ENCODE data around the gene OIP5. TPM values are rescaled to one million over a fixed set of nuclear protein-coding genes. Genes with fewer than 3 reads are reported as not detected.
"Not testable (repeated sequence)": the region's sequence is repeated elsewhere in the genome, so short reads cannot be mapped to it uniquely, and the experiment has no call there.

Gene OIP5
- total and polyA plus RNA-seq, 2 of the 13 experiments (the other 11 are each of a cell fraction or from before 2014, with no cell fraction given), result 10.7 to 38.0 TPM

GRCh38 chr15:41301587-41301986, 30.8 kb downstream of the OIP5 start:
- in situ Hi-C loops (cut with HindIII; ENCODE audit: extremely low pct_ligation_motif_present, low pct_unique_long_range_greater_than_20kb), result no loop called here
- H3K4me3 ChIP-seq (replicated peaks in 1 of 3; ENCODE audit: insufficient read depth in 1 of 3, low read depth in 2 of 3, low read length in 3 of 3), result no peak overlapping the region
- ChIA-PET POLR2A (no interaction called here), CTCF (ENCODE audit: low intra/inter-chr PET ratio, low total read pairs) (no interaction called here)
- no peak overlapping the region for H3K4me2 ChIP-seq (ENCODE audit: low read depth, low read length)
- WGBS (ENCODE audit: low lambda C conversion rate), result 96% methylated on average over 1 of the region's 1 CpG
- no peaks in the 10 kb centered on the region for H4K20me1 ChIP-seq (ENCODE audit: insufficient read depth, low read length)
- ATAC-seq (no peak), DNase-seq (ENCODE audit: low spot score) (no peak), FAIRE-seq (no peak)
- H2AFZ ChIP-seq (ENCODE audit: low read length), result no peak overlapping the region
- intact Hi-C loops (cut with micrococcal nuclease; ENCODE audit: unreplicated experiment), result no loop called here
- TF ChIP-seq ZBTB14 (CRISPR knock-in tag; IDR thresholded peaks at IDR 0.05) (no peak), HNRNPK (IDR thresholded peaks at IDR 0.05; ENCODE audit: low read depth, low read length, poor library complexity, severe bottlenecking) (no peak), TRIM24 (CRISPR knock-in tag; IDR thresholded peaks at IDR 0.05) (no peak), ZNF616 (CRISPR knock-in tag; IDR thresholded peaks at IDR 0.05; ENCODE audit: low read depth) (no peak), KLF11 (CRISPR knock-in tag; IDR thresholded peaks at IDR 0.05) (no peak), REST (IDR thresholded peaks at IDR 0.05; ENCODE audit: borderline replicate concordance in 1 of 2, low read depth in 1 of 2, low read length in 2 of 2) (no peak), KLF13 (CRISPR knock-in tag; IDR thresholded peaks at IDR 0.05) (no peak), ZBTB44 (CRISPR knock-in tag; IDR thresholded peaks at IDR 0.05) (no peak), ZNF691 (CRISPR knock-in tag; IDR thresholded peaks at IDR 0.05; ENCODE audit: borderline replicate concordance, low read depth) (no peak), ZFYVE20 (CRISPR knock-in tag; IDR thresholded peaks at IDR 0.05; ENCODE audit: borderline replicate concordance, low read depth) (no peak), GABPB1 (CRISPR knock-in tag; IDR thresholded peaks at IDR 0.05) (no peak)
- no peaks in the 10 kb centered on the region for H3K79me2 ChIP-seq (ENCODE audit: insufficient read depth, low read length)
- H3K9me3 ChIP-seq (ENCODE audit: low read length), result no peaks in the 10 kb centered on the region
- peaks cover 0 to 12% of the 10 kb centered on the region in 2 experiments; a peak in 4 of 5 replicates for H3K36me3 ChIP-seq (replicated peaks in 1 of 2; ENCODE audit: control insufficient read depth in 1 of 2, insufficient read depth in 2 of 2, low read length in 2 of 2)
- H3K27me3 ChIP-seq (ENCODE audit: control insufficient read depth in 1 of 2, insufficient read depth in 2 of 2, low read length in 2 of 2), result no peaks in the 10 kb centered on the region
- H3K4me1 ChIP-seq (ENCODE audit: insufficient read depth, low read length), result no peaks in the 10 kb centered on the region
- H3K9ac ChIP-seq (ENCODE audit: insufficient read depth, low read depth, low read length), result no peak overlapping the region
- no peak overlapping the region for H3K27ac ChIP-seq (ENCODE audit: extremely low read length, insufficient read depth, low read length)
- BruUV-seq (replicated peaks), result no TSS peak

GRCh38 chr15:41301139-41301538, 31.3 kb downstream of the OIP5 start:
- in situ Hi-C loops (cut with HindIII; ENCODE audit: extremely low pct_ligation_motif_present, low pct_unique_long_range_greater_than_20kb); ATAC-seq; CTCF ChIA-PET (ENCODE audit: low intra/inter-chr PET ratio, low total read pairs); POLR2A ChIA-PET; H2AFZ ChIP-seq (ENCODE audit: low read length); intact Hi-C loops (cut with micrococcal nuclease; ENCODE audit: unreplicated experiment); BruUV-seq (replicated peaks); H3K9me3 ChIP-seq (ENCODE audit: low read length); H4K20me1 ChIP-seq (ENCODE audit: insufficient read depth, low read length); H3K4me1 ChIP-seq (ENCODE audit: insufficient read depth, low read length); DNase-seq (ENCODE audit: low spot score); H3K27me3 ChIP-seq (ENCODE audit: control insufficient read depth in 1 of 2, insufficient read depth in 2 of 2, low read length in 2 of 2); H3K4me3 ChIP-seq (replicated peaks in 1 of 3; ENCODE audit: insufficient read depth in 1 of 3, low read depth in 2 of 3, low read length in 3 of 3); H3K79me2 ChIP-seq (ENCODE audit: insufficient read depth, low read length); FAIRE-seq; H3K4me2 ChIP-seq (ENCODE audit: low read depth, low read length); H3K27ac ChIP-seq (ENCODE audit: extremely low read length, insufficient read depth, low read length); H3K9ac ChIP-seq (ENCODE audit: insufficient read depth, low read depth, low read length): not testable (repeated sequence)
- H3K36me3 ChIP-seq (replicated peaks in 1 of 2; ENCODE audit: control insufficient read depth in 1 of 2, insufficient read depth in 2 of 2, low read length in 2 of 2), result peaks cover 0 to 12% of the 10 kb centered on the region in 2 experiments; a peak in 4 of 5 replicates
- 100% methylated on average over 2 of the region's 2 CpGs for whole genome bisulfite sequencing (ENCODE audit: low lambda C conversion rate)
